Measurements from ENCODE around the gene IGSF8. TPM values are rescaled to one million over a fixed set of nuclear protein-coding genes. Genes with fewer than 3 reads are reported as not detected.

Gene IGSF8
- total RNA-seq, 1 experiment from 2014 or later: 35.6 TPM

DNA sequence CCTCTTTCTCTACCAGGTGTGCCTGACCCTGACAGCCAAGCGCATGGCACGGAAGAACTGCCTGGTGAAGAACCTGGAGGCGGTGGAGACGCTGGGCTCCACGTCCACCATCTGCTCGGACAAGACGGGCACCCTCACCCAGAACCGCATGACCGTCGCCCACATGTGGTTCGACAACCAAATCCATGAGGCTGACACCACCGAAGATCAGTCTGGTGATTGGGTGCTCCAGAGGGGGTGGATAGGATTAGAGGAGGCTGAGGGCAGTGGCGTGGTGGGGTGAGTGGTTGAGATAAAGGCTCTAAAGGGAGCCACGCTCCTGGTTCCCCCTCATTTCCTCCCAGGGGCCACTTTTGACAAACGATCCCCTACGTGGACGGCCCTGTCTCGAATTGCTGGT, 30.2 kb upstream of the IGSF8 start:
- H3K79me2 ChIP-seq (ENCODE audit: insufficient read depth, low read length): no peaks in the 10 kb centered on the region
- no peak overlapping the region for H3K9ac ChIP-seq (ENCODE audit: low read length)
- no peak overlapping the region for H3K4me3 ChIP-seq (replicated peaks in 1 of 2; ENCODE audit: low read depth in 1 of 2, low read length in 2 of 2)
- no peaks in the 10 kb centered on the region for H3K9me3 ChIP-seq (ENCODE audit: control insufficient read depth in 1 of 2, insufficient read depth in 1 of 2, low read depth in 1 of 2, low read length in 2 of 2)
- 0 out of 2 replicates have a peak, but pooled peaks cover 2% of the 10 kb centered on the region for H3K9me2 ChIP-seq (ENCODE audit: insufficient read depth)
- H2AFZ ChIP-seq (ENCODE audit: low read depth, low read length, poor library complexity, severe bottlenecking): no peak overlapping the region
- TF ChIP-seq SP1 (IDR thresholded peaks at IDR 0.05; ENCODE audit: low read depth) (no peak), FOSL1 (IDR thresholded peaks at IDR 0.05; ENCODE audit: low read depth) (no peak), POLR2AphosphoS5 (IDR thresholded peaks at IDR 0.05; ENCODE audit: low read depth, low read length) (no peak), EGR1 (IDR thresholded peaks at IDR 0.05; ENCODE audit: low read depth) (no peak), SIN3A (IDR thresholded peaks at IDR 0.05; ENCODE audit: low read depth) (no peak), SRF (IDR thresholded peaks at IDR 0.05; ENCODE audit: low read depth) (no peak), ELF1 (IDR thresholded peaks at IDR 0.05; ENCODE audit: borderline replicate concordance, low read depth) (no peak), YY1 (IDR thresholded peaks at IDR 0.05; ENCODE audit: extremely low read depth, insufficient replicate concordance, low read depth, low read length) (no peak), EZH2phosphoT487 (IDR thresholded peaks at IDR 0.05; ENCODE audit: borderline replicate concordance) (no peak), POLR2A (IDR thresholded peaks at IDR 0.05; ENCODE audit: borderline replicate concordance, extremely low read depth, insufficient read depth, insufficient read length) (no peak), CBX3 (IDR thresholded peaks at IDR 0.05; ENCODE audit: low read depth) (no peak), CEBPB (IDR thresholded peaks at IDR 0.05; ENCODE audit: low read depth) (no peak), RAD21 (IDR thresholded peaks at IDR 0.05; ENCODE audit: low read depth) (no peak), JUND (IDR thresholded peaks at IDR 0.05) (no peak)
- TF ChIP-seq, protein P1, sequence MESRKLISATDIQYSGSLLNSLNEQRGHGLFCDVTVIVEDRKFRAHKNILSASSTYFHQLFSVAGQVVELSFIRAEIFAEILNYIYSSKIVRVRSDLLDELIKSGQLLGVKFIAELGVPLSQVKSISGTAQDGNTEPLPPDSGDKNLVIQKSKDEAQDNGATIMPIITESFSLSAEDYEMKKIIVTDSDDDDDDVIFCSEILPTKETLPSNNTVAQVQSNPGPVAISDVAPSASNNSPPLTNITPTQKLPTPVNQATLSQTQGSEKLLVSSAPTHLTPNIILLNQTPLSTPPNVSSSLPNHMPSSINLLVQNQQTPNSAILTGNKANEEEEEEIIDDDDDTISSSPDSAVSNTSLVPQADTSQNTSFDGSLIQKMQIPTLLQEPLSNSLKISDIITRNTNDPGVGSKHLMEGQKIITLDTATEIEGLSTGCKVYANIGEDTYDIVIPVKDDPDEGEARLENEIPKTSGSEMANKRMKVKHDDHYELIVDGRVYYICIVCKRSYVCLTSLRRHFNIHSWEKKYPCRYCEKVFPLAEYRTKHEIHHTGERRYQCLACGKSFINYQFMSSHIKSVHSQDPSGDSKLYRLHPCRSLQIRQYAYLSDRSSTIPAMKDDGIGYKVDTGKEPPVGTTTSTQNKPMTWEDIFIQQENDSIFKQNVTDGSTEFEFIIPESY (IDR thresholded peaks at IDR 0.05; ENCODE audit: extremely low read depth, insufficient replicate concordance, low read length): no peak
- TF ChIP-seq, protein P2, sequence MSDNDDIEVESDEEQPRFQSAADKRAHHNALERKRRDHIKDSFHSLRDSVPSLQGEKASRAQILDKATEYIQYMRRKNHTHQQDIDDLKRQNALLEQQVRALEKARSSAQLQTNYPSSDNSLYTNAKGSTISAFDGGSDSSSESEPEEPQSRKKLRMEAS (IDR thresholded peaks at IDR 0.05): no peak
- TF ChIP-seq, protein P3, sequence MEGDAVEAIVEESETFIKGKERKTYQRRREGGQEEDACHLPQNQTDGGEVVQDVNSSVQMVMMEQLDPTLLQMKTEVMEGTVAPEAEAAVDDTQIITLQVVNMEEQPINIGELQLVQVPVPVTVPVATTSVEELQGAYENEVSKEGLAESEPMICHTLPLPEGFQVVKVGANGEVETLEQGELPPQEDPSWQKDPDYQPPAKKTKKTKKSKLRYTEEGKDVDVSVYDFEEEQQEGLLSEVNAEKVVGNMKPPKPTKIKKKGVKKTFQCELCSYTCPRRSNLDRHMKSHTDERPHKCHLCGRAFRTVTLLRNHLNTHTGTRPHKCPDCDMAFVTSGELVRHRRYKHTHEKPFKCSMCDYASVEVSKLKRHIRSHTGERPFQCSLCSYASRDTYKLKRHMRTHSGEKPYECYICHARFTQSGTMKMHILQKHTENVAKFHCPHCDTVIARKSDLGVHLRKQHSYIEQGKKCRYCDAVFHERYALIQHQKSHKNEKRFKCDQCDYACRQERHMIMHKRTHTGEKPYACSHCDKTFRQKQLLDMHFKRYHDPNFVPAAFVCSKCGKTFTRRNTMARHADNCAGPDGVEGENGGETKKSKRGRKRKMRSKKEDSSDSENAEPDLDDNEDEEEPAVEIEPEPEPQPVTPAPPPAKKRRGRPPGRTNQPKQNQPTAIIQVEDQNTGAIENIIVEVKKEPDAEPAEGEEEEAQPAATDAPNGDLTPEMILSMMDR (IDR thresholded peaks at IDR 0.05 in 2 of 3, conservative IDR thresholded peaks at IDR 0.05 in 1 of 3; ENCODE audit: borderline replicate concordance in 1 of 3, insufficient read depth in 1 of 3, low read depth in 2 of 3, low read length in 2 of 3): no peak
- TF ChIP-seq, protein P4, sequence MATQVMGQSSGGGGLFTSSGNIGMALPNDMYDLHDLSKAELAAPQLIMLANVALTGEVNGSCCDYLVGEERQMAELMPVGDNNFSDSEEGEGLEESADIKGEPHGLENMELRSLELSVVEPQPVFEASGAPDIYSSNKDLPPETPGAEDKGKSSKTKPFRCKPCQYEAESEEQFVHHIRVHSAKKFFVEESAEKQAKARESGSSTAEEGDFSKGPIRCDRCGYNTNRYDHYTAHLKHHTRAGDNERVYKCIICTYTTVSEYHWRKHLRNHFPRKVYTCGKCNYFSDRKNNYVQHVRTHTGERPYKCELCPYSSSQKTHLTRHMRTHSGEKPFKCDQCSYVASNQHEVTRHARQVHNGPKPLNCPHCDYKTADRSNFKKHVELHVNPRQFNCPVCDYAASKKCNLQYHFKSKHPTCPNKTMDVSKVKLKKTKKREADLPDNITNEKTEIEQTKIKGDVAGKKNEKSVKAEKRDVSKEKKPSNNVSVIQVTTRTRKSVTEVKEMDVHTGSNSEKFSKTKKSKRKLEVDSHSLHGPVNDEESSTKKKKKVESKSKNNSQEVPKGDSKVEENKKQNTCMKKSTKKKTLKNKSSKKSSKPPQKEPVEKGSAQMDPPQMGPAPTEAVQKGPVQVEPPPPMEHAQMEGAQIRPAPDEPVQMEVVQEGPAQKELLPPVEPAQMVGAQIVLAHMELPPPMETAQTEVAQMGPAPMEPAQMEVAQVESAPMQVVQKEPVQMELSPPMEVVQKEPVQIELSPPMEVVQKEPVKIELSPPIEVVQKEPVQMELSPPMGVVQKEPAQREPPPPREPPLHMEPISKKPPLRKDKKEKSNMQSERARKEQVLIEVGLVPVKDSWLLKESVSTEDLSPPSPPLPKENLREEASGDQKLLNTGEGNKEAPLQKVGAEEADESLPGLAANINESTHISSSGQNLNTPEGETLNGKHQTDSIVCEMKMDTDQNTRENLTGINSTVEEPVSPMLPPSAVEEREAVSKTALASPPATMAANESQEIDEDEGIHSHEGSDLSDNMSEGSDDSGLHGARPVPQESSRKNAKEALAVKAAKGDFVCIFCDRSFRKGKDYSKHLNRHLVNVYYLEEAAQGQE (IDR thresholded peaks at IDR 0.05; ENCODE audit: low read depth): no peak
- H3K4me2 ChIP-seq (ENCODE audit: low read length): no peak overlapping the region
- ATAC-seq (no peak), DNase-seq (ENCODE audit: low read depth, low spot score) (no peak)
- ChIA-PET POLR2A (interaction anchor here (1.2 kb wide), 1 partner anchor 20 kb away, joined by 3 read pairs; no protein-coding TSS in a partner anchor), RAD21 (ENCODE audit: low non-redundant PET in 1 of 2, low total read pairs in 2 of 2, uncharacterized antibody in 2 of 2, unreplicated experiment in 2 of 2) (no interaction called here), CTCF (interaction anchor here (1.4 kb wide), 1 partner anchor 27 kb away, joined by 4 read pairs; no protein-coding TSS in a partner anchor)
- no peaks in the 10 kb centered on the region for H3K36me3 ChIP-seq (ENCODE audit: control insufficient read depth in 1 of 2, insufficient read depth in 2 of 2, low read length in 2 of 2)
- intact Hi-C loops (cut with micrococcal nuclease): no loop called here
- H4K20me1 ChIP-seq (ENCODE audit: insufficient read depth): no peaks in the 10 kb centered on the region
- no peaks in the 10 kb centered on the region for H3K27me3 ChIP-seq (ENCODE audit: insufficient read depth, low read length)
- H3K27ac ChIP-seq (ENCODE audit: low read depth, low read length): no peak overlapping the region
- no TSS peak for BruUV-seq (replicated peaks)
- H3K4me1 ChIP-seq (ENCODE audit: control insufficient read depth in 1 of 2, insufficient read depth in 2 of 2, low read length in 2 of 2): peaks cover 15 to 31% of the 10 kb centered on the region in 2 experiments
